Astrocyte of the hippocampus (primary cell): ENCODE measurements around the gene USP50.
"Not testable (repeated sequence)": the region's sequence is repeated elsewhere in the genome, so short reads cannot be mapped to it uniquely, and the experiment has no call there.

Experiments used
- DNase-seq: peaks from one replicate; pipeline ENCODE4 v3.0.0; 2011; ENCODE audit warnings: low read depth, low spot score

Gene USP50

GRCh38 chr15:50505656-50506055, 40.8 kb downstream of the USP50 start:
- not testable (repeated sequence) for DNase-seq

DNA sequence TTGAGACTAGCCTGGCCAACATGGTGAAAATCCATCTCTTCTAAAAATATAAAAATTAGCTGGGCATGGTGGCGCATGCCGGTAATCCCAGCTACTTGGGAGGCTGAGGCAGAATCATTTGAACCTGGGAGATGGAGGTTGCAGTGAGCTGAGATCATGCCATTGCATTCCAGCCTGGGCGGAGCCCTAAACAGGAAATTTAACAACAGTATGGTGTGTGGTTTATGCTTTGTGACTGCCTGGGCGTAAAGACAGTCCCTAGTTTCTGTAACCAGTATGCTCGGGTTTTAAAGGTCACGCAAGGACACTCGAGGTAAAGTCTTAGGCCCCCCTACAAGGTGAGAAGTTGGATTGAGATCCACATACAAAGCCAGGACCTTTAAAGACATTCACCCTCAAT, 43.3 kb downstream of the USP50 start:
- DNase-seq = no peak

GRCh38 chr15:50501815-50502214, 44.7 kb downstream of the USP50 start:
- no peak for DNase-seq

DNA sequence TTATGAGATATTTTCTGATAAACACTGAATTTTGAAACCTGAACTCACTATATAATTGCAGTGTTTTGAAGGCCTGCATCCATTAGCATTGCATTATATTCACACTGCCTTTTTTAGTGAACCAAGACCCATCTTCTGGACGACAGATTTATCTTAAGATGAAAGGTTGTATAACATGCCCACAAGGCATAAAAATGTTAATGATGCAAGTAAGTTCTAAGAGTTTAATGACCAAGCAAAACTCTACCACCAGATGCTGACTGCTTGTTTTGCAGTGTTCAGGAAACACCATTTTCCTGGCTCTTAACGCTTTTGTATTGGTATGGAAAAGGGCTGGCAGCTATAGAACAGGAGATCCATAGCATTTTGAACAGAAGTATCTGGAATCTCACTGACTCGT, 46.1 kb downstream of the USP50 start:
- DNase-seq = no peak

DNA sequence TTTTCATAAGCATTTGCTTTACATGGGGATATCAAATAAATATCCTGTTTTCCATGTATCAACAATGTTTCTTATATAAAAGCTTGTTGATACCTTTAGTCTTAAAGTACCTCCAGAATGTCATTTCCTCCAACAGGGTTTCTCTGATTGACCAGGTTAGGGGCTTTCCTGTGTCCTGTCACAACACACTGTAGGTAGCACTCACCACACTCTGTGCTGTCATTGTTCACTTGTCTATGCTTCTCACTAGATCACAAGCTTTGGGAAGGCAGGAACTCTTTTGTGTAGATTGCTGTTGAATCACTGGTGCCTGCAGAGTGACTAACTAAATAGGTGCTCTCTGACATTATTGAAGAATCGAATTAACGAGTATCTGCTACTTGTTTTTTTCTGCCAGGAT, 49.8 kb downstream of the USP50 start:
- no peak for DNase-seq

DNA sequence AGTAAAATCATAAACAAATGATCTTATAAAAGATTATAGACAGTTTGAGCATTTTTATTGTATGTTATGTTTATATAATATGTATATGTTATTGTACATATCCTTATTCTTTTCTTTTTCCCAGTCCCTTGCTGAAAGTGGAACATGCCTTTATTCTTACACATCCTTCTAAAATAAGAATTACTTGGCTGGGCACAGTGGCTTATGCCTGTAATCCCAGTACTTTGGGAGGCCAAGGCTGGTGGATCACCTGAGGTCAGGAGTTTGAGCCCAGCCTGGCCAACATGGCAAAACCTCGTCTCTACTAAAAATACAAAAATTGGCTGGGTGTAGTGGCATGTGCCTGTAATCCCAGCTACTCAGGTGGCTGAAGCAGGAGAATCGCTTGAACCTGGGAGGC, 51.9 kb downstream of the USP50 start:
- not testable (repeated sequence) for DNase-seq

GRCh38 chr15:50493625-50494024, 52.8 kb downstream of the USP50 start:
- DNase-seq = no peak

DNA sequence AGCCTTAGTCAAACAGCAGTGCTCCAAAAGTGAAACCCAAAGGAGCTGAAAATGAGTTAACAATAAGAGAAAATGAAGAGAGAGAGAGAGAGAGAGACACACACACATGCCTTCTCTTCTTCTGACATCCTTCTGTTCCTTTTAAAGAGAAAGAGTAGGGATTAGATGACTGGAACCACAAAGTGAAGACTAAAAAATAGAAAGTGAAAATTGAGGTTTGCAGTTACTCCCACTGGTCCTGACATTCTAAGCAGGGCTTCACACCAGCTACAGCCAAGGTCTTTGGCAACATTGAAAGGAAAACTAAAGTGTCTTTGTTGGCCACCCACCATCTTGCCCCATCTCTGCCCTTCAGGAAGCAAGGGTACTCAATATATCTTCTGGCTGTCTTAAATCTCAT, 59.2 kb downstream of the USP50 start:
- no peak for DNase-seq

GRCh38 chr15:50485389-50485788, 61.1 kb downstream of the USP50 start:
- DNase-seq = no peak

GRCh38 chr15:50484781-50485180, 61.7 kb downstream of the USP50 start:
- no peak for DNase-seq

DNA sequence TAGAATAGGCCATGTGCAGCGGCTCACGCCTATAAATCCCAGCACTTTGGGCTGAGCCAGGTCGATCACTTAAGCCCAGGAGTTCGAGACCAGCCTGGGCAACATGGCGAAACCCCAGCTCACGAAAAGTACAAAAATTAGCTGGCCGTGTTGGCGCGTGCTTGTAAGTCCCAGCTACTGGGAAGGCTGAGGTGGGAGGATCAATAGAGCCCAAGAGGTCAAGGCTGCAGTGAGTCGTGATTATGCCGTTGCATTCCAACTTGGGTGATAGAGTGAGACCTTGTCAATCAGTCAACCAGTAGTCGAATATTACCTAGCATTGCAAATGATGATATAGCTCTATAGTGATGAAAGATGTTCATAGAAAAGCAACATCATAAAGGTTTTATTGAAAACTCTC, 70.3 kb downstream of the USP50 start:
- DNase-seq = no peak

DNA sequence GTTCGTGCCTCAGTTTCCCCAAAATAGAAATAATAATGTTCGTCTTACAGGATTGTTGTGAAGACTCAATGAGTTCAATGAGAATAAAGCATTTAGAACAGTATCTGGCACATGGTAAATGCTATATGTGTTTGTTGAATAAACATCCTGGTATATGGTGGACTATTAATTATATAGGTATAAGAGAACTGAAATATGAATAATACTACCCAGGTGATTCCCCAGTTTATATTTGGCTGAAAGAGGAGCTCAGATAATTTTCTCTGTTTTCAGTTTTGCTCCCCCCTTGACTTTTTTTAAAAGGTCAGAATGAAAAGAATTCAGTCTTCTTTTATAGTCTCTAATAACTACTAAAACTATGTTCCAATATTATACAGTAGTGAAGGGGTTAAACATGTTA, 75.4 kb downstream of the USP50 start:
- DNase-seq = no peak

DNA sequence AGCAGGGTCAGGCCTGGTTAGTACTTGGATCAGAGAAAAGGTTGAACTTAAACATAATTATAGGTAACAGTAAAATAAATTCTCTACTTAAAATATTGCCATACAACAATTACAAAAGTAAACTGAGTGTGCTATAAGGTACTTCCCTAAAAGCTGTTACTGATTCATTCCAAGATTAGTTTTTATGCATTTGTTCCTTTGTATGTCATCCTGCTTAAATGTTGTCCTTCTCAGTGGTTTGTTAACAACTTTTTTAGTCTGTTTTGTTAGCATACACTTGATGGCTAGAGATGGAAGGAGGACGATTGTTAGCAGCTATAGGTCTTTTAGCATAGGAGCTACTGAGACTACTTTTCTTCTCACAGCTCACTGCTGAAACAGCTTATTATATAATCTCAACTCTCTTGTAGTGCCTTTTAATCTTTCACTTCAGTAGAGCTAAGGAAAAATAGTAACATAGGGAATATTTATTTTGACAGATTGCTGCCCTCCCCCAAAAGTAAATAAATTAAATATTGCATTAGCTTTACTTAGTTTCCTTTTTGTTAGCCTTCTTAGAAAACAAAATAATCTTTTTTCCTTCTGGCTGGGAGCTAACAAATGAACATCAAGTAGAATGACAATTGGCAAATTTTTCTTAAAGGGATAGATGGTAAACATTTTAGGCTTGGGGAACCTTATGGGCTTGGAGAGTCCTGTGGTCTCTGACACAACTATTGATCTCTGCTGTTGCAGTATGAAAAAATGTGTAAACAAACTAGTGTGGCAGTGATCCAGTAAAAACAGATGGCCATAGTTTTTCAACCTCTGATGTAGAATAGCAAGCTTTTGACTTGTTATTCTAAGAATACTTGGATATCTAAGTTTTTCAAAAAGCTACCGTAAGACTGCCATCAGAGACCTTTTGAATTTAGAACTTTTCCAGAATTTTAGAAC, 82.8 kb downstream of the USP50 start:
- DNase-seq = peak; percentile 37

- DNase-seq = peak; percentile 5
These were observed 87.9 kb downstream of the USP50 start for GRCh38 chr15:50458348-50459112.

GRCh38 chr15:50452927-50453326, 93.5 kb downstream of the USP50 start:
- no peak for DNase-seq
